Neural progenitor cell (in vitro differentiated cells): ENCODE measurements around the gene PKDREJ. TPM values are rescaled to one million over a fixed set of nuclear protein-coding genes. Genes with fewer than 3 reads are reported as not detected.

Source experiments
- DNase-seq: peaks from one replicate; pipeline ENCODE4 v3.0.0-alpha.2; 2016; ENCODE audit warnings: low spot score
- H2AFZ ChIP-seq: fragments of 200-600 bp; sonication (generic); replicated peaks from 2 replicates; pipeline ENCODE4 v1.6.1; 2016; ENCODE audit warnings: antibody characterized with exemption
- H3F3A ChIP-seq: fragments of 200-600 bp; sonication (generic); 2 replicates; pipeline ENCODE4 v1.6.1; 2016; ENCODE audit warnings: antibody characterized with exemption, low read depth
- H3K27ac ChIP-seq: fragments of 200-600 bp; sonication (generic); 2 replicates; pipeline ENCODE4 v1.5.1; 2016; ENCODE audit warnings: mild to moderate bottlenecking
- H3K27me3 ChIP-seq: fragments of 200-600 bp; sonication (generic); 2 replicates; pipeline ENCODE4 v1.6.1; 2016; ENCODE audit warnings: mild to moderate bottlenecking, moderate library complexity
- H3K36me3 ChIP-seq: fragments of 200-600 bp; sonication (generic); 2 replicates; pipeline ENCODE4 v1.5.1; 2016
- H3K4me1 ChIP-seq: fragments of 200-600 bp; sonication (generic); 2 replicates; pipeline ENCODE4 v1.6.1; 2016; ENCODE audit warnings: mixed run types
- H3K4me2 ChIP-seq: fragments of 200-600 bp; sonication (generic); 2 replicates; pipeline ENCODE4 v1.6.1; 2016
- H3K4me3 ChIP-seq: fragments of 200-600 bp; sonication (generic); 2 replicates; pipeline ENCODE4 v1.5.1; 2016
- H3K79me2 ChIP-seq: fragments of 200-600 bp; sonication (generic); 2 replicates; pipeline ENCODE4 v1.6.1; 2016; ENCODE audit warnings: low read depth
- H3K9ac ChIP-seq: fragments of 200-600 bp; sonication (generic); 2 replicates; pipeline ENCODE4 v1.6.1; 2016
- H3K9me3 ChIP-seq: fragments of 200-600 bp; sonication (generic); 2 replicates; pipeline ENCODE4 v1.5.1; 2016; ENCODE audit warnings: low read depth
- H4K20me1 ChIP-seq: fragments of 200-600 bp; sonication (generic); 2 replicates; pipeline ENCODE4 v1.6.1; 2016; ENCODE audit warnings: low read depth
- H3K27ac Mint-ChIP-seq: 3 replicates; pipeline ENCODE4 v1.8.0; 2021; ENCODE audit warnings: mixed read lengths
- H3K27me3 Mint-ChIP-seq: 2 replicates; pipeline ENCODE4 v1.8.0; 2022; ENCODE audit warnings: low read depth, mild to moderate bottlenecking, inconsistent platforms, moderate library complexity, mixed read lengths; ENCODE audit not compliant: insufficient read depth
- H3K36me3 Mint-ChIP-seq: 3 replicates; pipeline ENCODE4 v1.8.0; 2021; ENCODE audit warnings: mixed read lengths
- H3K4me1 Mint-ChIP-seq: 3 replicates; pipeline ENCODE4 v1.8.0; 2021; ENCODE audit warnings: mixed read lengths
- H3K4me3 Mint-ChIP-seq: 3 replicates; pipeline ENCODE4 v1.8.0; 2021; ENCODE audit warnings: mild to moderate bottlenecking, moderate library complexity, mixed read lengths
- H3K9me3 Mint-ChIP-seq: 3 replicates; pipeline ENCODE4 v1.8.0; 2020; ENCODE audit warnings: mixed read lengths
- EZH2 ChIP-seq: fragments of 200-600 bp; sonication (generic); IDR thresholded peaks from 2 replicates; pipeline ENCODE4 v1.6.1; 2017; ENCODE audit warnings: antibody characterized with exemption, mild to moderate bottlenecking, moderate library complexity
- EZH2phosphoT487 ChIP-seq: fragments of 200-600 bp; sonication (generic); IDR thresholded peaks from 2 replicates; pipeline ENCODE4 v1.6.1; 2017; ENCODE audit warnings: antibody characterized with exemption
- total RNA-seq: library from RNA; depleted of rRNA; stranded (reverse); fragments of >200 nt; gene quantifications from 2 replicates; pipeline ENCODE4 v1.2.3, GENCODE V29; 2015; ENCODE audit warnings: low replicate concordance
- TF ChIP-seq, protein P1 (sequence below): fragments of 200-600 bp; sonication (generic); IDR thresholded peaks from 2 replicates; pipeline ENCODE4 v1.5.1; 2017; ENCODE audit warnings: antibody characterized with exemption, mild to moderate bottlenecking

The PKDREJ gene
- total RNA-seq, 1 donor from 2014 or later: not detected

- H3K79me2 ChIP-seq: no peaks in the 10 kb centered on the region
- Mint-ChIP-seq H3K9me3 (no peaks in the 10 kb centered on the region), H3K27me3 (peaks cover 4% of the 10 kb centered on the region), H3K27ac (no peak overlapping the region), H3K4me1 (no peaks in the 10 kb centered on the region), H3K4me3 (no peak overlapping the region), H3K36me3 (peaks cover 14% of the 10 kb centered on the region)
- no peaks in the 10 kb centered on the region for H3K27me3 ChIP-seq
- TF ChIP-seq, protein P1, sequence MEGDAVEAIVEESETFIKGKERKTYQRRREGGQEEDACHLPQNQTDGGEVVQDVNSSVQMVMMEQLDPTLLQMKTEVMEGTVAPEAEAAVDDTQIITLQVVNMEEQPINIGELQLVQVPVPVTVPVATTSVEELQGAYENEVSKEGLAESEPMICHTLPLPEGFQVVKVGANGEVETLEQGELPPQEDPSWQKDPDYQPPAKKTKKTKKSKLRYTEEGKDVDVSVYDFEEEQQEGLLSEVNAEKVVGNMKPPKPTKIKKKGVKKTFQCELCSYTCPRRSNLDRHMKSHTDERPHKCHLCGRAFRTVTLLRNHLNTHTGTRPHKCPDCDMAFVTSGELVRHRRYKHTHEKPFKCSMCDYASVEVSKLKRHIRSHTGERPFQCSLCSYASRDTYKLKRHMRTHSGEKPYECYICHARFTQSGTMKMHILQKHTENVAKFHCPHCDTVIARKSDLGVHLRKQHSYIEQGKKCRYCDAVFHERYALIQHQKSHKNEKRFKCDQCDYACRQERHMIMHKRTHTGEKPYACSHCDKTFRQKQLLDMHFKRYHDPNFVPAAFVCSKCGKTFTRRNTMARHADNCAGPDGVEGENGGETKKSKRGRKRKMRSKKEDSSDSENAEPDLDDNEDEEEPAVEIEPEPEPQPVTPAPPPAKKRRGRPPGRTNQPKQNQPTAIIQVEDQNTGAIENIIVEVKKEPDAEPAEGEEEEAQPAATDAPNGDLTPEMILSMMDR: no peak
- TF ChIP-seq EZH2 (no peak), EZH2phosphoT487 (no peak)
- H3K27ac ChIP-seq: no peak overlapping the region
- H2AFZ ChIP-seq: no peak overlapping the region
- H3K4me1 ChIP-seq: no peaks in the 10 kb centered on the region
- no peaks in the 10 kb centered on the region for H3K9me3 ChIP-seq
- no peak for DNase-seq
- H3K4me3 ChIP-seq: no peak overlapping the region
- H4K20me1 ChIP-seq: no peaks in the 10 kb centered on the region
- H3K4me2 ChIP-seq: no peak overlapping the region
- no peaks in the 10 kb centered on the region for H3F3A ChIP-seq
- no peak overlapping the region for H3K9ac ChIP-seq
- H3K36me3 ChIP-seq: no peaks in the 10 kb centered on the region
These were observed 18.0 kb upstream of the PKDREJ start for GRCh38 chr22:46280999-46281623.

DNA sequence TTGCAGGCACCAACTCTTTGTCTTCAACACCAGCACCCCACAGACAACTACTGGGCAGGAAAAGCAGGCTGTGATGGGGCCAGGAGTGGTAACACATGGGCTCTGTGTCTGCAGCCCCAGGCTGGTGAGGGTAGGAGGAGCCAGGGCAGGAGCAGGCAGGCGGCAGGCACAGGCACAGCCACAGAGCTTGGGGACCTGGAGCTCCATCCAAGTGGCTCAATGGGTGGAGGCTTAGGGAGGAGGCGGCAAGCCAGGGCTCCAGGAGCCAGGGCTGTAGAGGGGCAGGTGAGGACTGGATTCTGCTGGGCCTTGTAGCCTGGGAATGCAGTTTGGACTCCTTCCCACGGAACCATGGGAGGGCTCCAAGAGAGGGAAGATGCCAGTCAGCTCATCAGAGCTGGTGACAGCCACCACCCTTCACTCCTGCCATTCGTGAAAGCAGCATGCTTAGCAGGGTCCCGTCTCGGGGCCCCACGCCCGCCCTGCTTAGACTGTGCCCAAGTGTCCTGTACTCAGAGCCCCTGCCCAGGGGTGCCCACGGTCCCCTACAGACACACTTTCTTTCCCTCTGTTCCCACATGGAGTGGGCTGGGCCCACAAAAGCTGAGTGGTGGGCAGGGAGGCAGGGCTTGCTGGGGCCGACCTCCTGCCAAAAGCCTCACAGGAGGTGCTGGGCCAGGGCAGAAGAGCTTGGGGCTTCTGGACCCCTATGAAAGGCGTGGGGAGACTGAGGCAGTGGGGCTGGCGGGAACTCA is 17.1 kb upstream of the PKDREJ start:
- H3K4me3 Mint-ChIP-seq: no peak overlapping the region
- peaks cover 4% of the 10 kb centered on the region for H3K27me3 Mint-ChIP-seq
- H4K20me1 ChIP-seq: no peaks in the 10 kb centered on the region
- no peaks in the 10 kb centered on the region for H3K79me2 ChIP-seq
- DNase-seq: no peak
- no peak overlapping the region for H3K27ac ChIP-seq
- H2AFZ ChIP-seq: no peak overlapping the region
- no peaks in the 10 kb centered on the region for H3K9me3 Mint-ChIP-seq
- H3K36me3 ChIP-seq: no peaks in the 10 kb centered on the region
- peaks cover 20% of the 10 kb centered on the region for H3K36me3 Mint-ChIP-seq
- no peaks in the 10 kb centered on the region for H3K9me3 ChIP-seq
- no peaks in the 10 kb centered on the region for H3K4me1 Mint-ChIP-seq
- H3K27me3 ChIP-seq: no peaks in the 10 kb centered on the region
- H3K9ac ChIP-seq: no peak overlapping the region
- no peaks in the 10 kb centered on the region for H3F3A ChIP-seq
- H3K4me1 ChIP-seq: no peaks in the 10 kb centered on the region
- H3K4me3 ChIP-seq: no peak overlapping the region
- H3K4me2 ChIP-seq: no peak overlapping the region
- H3K27ac Mint-ChIP-seq: no peak overlapping the region
- TF ChIP-seq EZH2phosphoT487 (no peak), EZH2 (no peak)
- TF ChIP-seq, protein P1: no peak

GRCh38 chr22:46278656-46279645 is 15.8 kb upstream of the PKDREJ start:
- H3K36me3 Mint-ChIP-seq: peaks cover 22% of the 10 kb centered on the region
- Histone ChIP-seq H3K36me3 (no peaks in the 10 kb centered on the region), H3K9me3 (no peaks in the 10 kb centered on the region)

More at GRCh38 chr22:46278656-46279645, 15.8 kb upstream of the PKDREJ start:
- no peak overlapping the region for H3K4me3 Mint-ChIP-seq
- Histone ChIP-seq H3K27me3 (no peaks in the 10 kb centered on the region), H3K79me2 (no peaks in the 10 kb centered on the region), H3F3A (no peaks in the 10 kb centered on the region), H4K20me1 (no peaks in the 10 kb centered on the region), H3K9ac (no peak overlapping the region), H2AFZ (no peak overlapping the region), H3K4me3 (no peak overlapping the region), H3K4me1 (no peaks in the 10 kb centered on the region), H3K27ac (no peak overlapping the region), H3K4me2 (no peak overlapping the region)
- no peaks in the 10 kb centered on the region for H3K9me3 Mint-ChIP-seq
- no peaks in the 10 kb centered on the region for H3K4me1 Mint-ChIP-seq
- TF ChIP-seq EZH2 (no peak), EZH2phosphoT487 (no peak)
- TF ChIP-seq, protein P1: no peak
- H3K27me3 Mint-ChIP-seq: peaks cover 4% of the 10 kb centered on the region
- no peak overlapping the region for H3K27ac Mint-ChIP-seq
- no peak for DNase-seq
